Measurements from ENCODE around the gene C3orf18.

The C3orf18 gene

DNA sequence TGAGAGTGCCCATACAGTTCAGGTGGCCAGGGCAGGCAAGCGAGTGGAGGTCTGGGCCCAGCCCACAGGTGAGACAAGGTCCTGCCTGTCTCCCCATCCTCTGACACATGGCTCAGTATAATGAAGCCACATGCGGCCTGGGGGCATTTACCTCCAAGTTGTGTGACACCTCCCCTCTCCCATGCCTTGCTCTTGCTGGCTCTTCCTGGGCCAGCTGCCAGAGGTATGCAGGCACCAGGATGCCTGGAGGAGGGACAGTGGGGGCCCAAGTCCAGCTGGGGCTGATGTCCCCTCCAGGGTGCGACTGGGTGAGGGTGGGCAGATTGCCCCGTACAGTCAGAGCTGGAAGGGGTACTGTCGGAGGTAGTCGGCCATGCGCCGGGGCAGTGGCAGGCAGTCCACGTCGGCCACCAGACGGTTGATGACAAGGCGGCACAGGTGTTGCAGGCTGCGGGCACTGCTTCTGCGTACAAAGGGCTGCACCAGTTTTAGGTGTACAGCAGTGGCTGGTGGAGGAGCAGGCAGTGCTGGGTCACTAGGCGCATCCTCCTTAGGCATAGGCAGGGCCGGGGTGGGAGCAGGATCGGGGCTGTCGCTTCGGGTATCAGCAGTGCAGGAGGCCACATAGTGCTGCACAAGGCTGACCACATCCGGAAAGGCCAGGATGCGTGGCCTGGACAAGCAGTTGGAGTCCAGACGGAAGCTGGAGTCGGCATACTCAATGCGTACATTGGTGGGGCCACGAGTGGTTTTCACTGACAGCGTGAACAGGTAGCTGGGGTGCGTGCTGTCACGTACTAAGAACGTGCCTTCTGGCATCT is 39.9 kb upstream of the C3orf18 start:
- TF ChIP-seq CTCF (IDR thresholded peaks at IDR 0.05; ENCODE audit: extremely low read depth, missing control alignments) = no peak
- no peak for DNase-seq (ENCODE audit: low spot score)

DNA sequence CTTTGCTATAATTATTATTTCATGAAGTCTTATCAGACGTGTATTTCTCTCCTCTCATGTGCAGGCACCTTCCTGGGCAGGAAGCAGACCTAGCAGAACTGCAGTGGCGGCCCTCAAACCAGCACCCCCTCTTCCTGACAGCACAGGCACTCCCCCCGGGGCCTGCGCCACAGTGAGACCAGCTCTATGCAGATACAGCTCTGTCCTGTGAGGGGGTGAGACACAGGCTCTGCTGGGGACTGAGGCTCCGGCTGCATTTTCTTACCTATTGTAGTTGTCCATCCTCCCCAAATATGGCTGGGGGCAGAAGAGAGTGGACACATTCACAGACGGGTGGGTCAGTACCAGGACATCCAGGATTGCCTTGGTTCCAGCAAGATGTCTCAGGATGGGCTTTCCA is 39.0 kb upstream of the C3orf18 start:
- no peak for DNase-seq (ENCODE audit: low spot score)
- TF ChIP-seq CTCF (IDR thresholded peaks at IDR 0.05; ENCODE audit: extremely low read depth, missing control alignments) = no peak

DNA sequence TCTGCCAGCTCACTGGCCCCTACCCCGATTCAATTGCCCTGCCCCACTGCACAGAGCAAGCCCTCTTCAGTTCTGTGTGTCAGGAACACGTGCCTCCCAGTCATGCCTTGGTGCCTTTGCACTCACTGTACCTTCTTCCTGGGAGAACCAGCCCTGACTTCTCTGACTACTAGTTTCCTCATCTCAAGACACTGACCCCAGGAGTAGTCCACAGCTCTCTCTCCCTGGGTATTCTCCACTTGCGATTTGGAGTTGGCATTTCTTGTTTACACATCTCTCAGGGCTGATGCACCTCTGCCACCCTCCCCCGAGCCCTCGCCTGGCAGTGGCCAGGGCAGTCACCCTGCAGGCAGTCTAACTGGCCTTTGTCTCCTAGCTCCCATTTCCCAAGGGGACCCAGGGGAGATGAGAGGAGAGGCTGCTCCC is 38.4 kb upstream of the C3orf18 start:
- no peak for DNase-seq (ENCODE audit: low spot score)
- no peak for TF ChIP-seq CTCF (IDR thresholded peaks at IDR 0.05; ENCODE audit: extremely low read depth, missing control alignments)

- TF ChIP-seq CTCF (IDR thresholded peaks at IDR 0.05; ENCODE audit: extremely low read depth, missing control alignments) = no peak
These were observed 37.4 kb upstream of the C3orf18 start for GRCh38 chr3:50604628-50605588.

DNA sequence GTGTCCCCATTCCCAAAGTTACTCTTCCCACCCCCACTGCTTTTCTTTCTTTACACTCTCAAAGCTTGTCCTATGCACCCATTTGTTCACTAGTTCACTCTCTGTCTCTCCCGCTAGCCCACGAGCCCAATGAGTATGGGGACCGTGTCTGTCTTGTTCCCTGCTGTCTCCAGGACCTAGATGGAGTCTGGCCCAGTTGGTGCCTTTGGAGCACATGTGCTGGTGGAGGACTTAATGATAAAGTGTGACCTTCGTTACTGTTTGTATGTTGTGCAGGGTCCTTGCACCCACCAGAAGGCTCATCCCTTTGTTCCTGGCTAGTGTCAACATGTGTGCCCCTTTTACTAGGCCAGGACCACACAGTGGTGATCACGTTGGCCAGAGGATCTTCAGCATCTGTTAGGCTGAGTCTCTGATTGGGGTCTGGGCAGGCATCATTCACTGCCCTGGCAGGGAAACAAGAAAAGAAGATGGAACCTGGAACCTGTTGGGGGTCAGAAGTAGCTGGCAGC is 36.6 kb upstream of the C3orf18 start:
- no peak for TF ChIP-seq CTCF (IDR thresholded peaks at IDR 0.05; ENCODE audit: extremely low read depth, missing control alignments)
- no peak for DNase-seq (ENCODE audit: low spot score)

More at GRCh38 chr3:50604628-50605588, 37.4 kb upstream of the C3orf18 start:
- no peak for DNase-seq (ENCODE audit: low spot score)

DNA sequence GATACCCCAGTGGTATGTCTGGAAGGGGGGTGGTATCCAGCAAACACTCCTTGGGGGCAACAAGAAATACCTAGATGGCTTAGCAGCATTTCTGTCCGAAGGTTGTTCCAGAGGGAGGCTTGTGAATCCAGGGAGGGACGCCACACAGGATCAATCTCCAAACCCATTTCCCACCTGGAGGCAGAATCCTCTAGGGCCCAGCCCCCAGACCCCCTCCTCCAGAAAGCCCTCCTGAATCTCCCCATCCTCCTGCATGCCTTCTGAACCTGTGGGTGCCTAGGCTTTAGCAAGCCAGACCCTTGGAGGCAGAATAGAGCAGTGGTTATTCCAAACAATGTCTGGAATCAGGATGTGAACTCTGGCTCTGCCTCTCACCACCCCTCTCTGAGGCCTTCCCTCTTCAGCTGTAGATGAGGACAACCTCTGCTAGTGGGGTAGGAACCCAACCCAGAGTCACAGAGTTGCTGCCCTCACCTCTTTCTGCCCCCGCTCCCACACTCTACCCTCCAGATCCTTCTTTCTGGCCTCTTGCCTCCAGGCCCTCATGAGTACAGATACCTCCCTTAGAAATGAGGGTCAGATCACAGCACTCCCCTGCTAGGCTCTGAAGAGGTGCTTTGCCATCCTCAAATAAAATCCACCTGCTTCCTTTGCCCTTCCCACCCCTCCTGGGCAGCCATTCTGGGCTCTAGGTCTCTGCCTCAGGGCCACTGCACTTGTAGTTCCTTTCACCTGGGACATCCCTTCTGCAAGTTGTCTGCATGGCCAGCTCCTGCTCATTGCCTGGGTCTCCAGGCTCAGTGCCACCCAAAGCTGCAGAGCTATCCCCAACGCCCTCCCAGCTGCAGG is 35.9 kb upstream of the C3orf18 start:
- TF ChIP-seq CTCF (IDR thresholded peaks at IDR 0.05; ENCODE audit: extremely low read depth, missing control alignments) = no peak
- DNase-seq (ENCODE audit: low spot score) = no peak
